VCaP (cell line): Measurements from ENCODE around the gene SPPL2C.

Source experiments
- H3K27ac ChIP-seq: fragments of 450-650 bp; 2 replicates; pipeline ENCODE4 v1.5.1; 2017
- TF ChIP-seq, protein P1 (sequence below): fragments of 450-650 bp; conservative IDR thresholded peaks from 2 replicates; pipeline ENCODE4 v1.5.1; 2017; ENCODE audit warnings: mild to moderate bottlenecking, moderate library complexity

The SPPL2C gene

DNA sequence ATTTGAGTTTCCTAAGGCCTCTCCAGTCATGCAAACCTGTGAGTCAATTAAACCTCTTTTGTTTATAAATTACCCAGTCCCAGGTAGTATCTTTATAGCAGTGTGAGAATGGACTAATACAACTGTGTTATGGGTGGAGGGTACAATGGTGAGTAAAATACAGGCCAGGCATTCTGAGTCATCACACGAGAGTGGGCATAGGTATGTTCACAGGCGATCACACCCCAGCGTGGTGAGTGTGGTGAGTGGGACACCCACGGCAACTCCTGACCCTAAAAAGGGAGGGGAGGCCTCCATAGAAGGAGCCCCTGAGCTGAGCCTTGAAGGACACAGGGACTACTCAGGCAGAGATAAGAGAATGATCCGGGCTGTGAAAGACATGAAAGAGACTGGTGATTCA, 27.0 kb downstream of the SPPL2C start:
- TF ChIP-seq, protein P1, sequence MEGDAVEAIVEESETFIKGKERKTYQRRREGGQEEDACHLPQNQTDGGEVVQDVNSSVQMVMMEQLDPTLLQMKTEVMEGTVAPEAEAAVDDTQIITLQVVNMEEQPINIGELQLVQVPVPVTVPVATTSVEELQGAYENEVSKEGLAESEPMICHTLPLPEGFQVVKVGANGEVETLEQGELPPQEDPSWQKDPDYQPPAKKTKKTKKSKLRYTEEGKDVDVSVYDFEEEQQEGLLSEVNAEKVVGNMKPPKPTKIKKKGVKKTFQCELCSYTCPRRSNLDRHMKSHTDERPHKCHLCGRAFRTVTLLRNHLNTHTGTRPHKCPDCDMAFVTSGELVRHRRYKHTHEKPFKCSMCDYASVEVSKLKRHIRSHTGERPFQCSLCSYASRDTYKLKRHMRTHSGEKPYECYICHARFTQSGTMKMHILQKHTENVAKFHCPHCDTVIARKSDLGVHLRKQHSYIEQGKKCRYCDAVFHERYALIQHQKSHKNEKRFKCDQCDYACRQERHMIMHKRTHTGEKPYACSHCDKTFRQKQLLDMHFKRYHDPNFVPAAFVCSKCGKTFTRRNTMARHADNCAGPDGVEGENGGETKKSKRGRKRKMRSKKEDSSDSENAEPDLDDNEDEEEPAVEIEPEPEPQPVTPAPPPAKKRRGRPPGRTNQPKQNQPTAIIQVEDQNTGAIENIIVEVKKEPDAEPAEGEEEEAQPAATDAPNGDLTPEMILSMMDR = no peak
- no peak overlapping the region for H3K27ac ChIP-seq

GRCh38 chr17:45873728-45874127, 29.0 kb downstream of the SPPL2C start:
- TF ChIP-seq, protein P1 = no peak
- no peak overlapping the region for H3K27ac ChIP-seq

GRCh38 chr17:45874151-45874550, 29.5 kb downstream of the SPPL2C start:
- no peak overlapping the region for H3K27ac ChIP-seq
- TF ChIP-seq, protein P1 = no peak

- TF ChIP-seq, protein P1 = no peak
- no peak overlapping the region for H3K27ac ChIP-seq
These were observed 31.9 kb downstream of the SPPL2C start for GRCh38 chr17:45876539-45876938.

DNA sequence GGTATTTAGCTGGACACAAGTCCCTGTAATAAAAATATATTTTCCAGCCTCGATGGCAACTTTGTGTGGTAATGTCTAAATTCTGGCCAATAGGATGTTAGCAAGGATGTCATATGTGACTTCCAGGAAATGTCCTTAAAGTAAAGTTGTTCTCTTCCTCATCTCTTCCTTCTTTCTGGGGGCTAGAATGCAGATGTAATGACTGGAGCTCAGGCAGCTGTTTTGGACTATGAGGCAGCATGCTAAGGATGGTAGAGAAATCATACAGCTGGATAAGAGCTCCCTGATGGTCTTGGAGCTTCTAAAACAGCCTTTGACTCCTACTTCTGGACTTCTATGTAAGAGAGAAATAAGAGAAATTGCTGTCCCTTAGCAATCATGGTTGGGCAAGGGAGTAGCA, 32.8 kb downstream of the SPPL2C start:
- H3K27ac ChIP-seq = no peak overlapping the region
- TF ChIP-seq, protein P1 = no peak

DNA sequence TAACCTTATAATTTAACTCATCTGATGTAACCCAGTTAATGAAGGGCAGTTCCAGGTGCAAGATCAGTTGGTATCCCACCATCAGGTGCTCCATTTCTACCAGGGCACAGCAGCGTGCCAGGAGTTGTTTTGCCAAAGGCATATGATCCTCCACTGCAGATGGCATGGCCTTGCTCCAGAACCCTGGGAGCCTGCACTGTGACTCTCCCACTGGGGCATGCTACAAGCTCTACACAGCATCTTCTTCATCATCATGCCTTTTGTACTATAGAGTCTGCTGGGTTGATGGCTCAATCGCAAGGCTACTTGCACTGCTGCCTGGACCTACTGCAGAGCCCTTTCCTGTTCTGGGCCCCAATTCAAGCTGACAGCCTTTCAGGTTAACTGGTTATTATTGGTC, 38.4 kb downstream of the SPPL2C start:
- TF ChIP-seq, protein P1 = no peak
- no peak overlapping the region for H3K27ac ChIP-seq

- TF ChIP-seq, protein P1 = no peak
These were observed 42.2 kb downstream of the SPPL2C start for GRCh38 chr17:45886852-45887251.

GRCh38 chr17:45888392-45888791, 43.7 kb downstream of the SPPL2C start:
- TF ChIP-seq, protein P1 = no peak
- H3K27ac ChIP-seq = no peak overlapping the region

More at GRCh38 chr17:45886852-45887251, 42.2 kb downstream of the SPPL2C start:
- H3K27ac ChIP-seq = no peak overlapping the region
